ENCODE data around the gene CTDSPL.

GRCh38 chr3:38000965-38001455, 139.3 kb downstream of the CTDSPL start:
- TF ChIP-seq HDAC6 (IDR thresholded peaks at IDR 0.05; ENCODE audit: unreplicated experiment): no peak
- no peak for TF ChIP-seq POU2F2 (IDR thresholded peaks at IDR 0.05; ENCODE audit: borderline replicate concordance, low read depth, low read length)
- no peak for TF ChIP-seq LARP7 (IDR thresholded peaks at IDR 0.05)

All from GM12878 (cell line).